ENCODE measurements around the gene PCNX4.

GRCh38 chr14:60087668-60088067, 4.1 kb upstream of the PCNX4 start:
- no peak for TF ChIP-seq CTCF (IDR thresholded peaks at IDR 0.05)
- no peak for TF ChIP-seq POLR2A (IDR thresholded peaks at IDR 0.05)
